Activated CD8-positive, alpha-beta memory T cell treated with anti-CD3 and anti-CD28 coated beads, Interleukin-2, amount 10 ng/mL, durations not matched to agents 7 days and 5 days (primary cell): ENCODE measurements around the gene TMCO4. TPM values are rescaled to one million over a fixed set of nuclear protein-coding genes. Genes with fewer than 3 reads are reported as not detected.

Experiments used
- ATAC-seq: fragments of 150-1000 bp; cut with Tn5 transposase; one replicate; pipeline ENCODE4 v1.10.0; 2021; ENCODE audit warnings: moderate library complexity
- CTCF ChIA-PET: fragments of 350-600 bp; sonication (Branson Sonifier 250); formaldehyde crosslinking; loops from one replicate; lab custom pipeline; 2021; ENCODE audit warnings: antibody characterized with exemption; lab: Charles Lee
- DNase-seq: peaks from one replicate; pipeline ENCODE4 v3.0.0-alpha.2; 2020
- H3K27ac Mint-ChIP-seq: one replicate; pipeline ENCODE4 v1.8.0; 2021; ENCODE audit warnings: mild to moderate bottlenecking, mixed read lengths
- H3K27me3 Mint-ChIP-seq: one replicate; pipeline ENCODE4 v1.8.0; 2021; ENCODE audit warnings: mixed read lengths
- H3K36me3 Mint-ChIP-seq: one replicate; pipeline ENCODE4 v1.8.0; 2021; ENCODE audit warnings: mild to moderate bottlenecking, mixed read lengths
- H3K4me1 Mint-ChIP-seq: one replicate; pipeline ENCODE4 v1.8.0; 2021; ENCODE audit warnings: mixed read lengths
- H3K4me3 Mint-ChIP-seq: one replicate; pipeline ENCODE4 v1.8.0; 2021; ENCODE audit warnings: mild to moderate bottlenecking, moderate library complexity, mixed read lengths
- H3K9me3 Mint-ChIP-seq: one replicate; pipeline ENCODE4 v1.8.0; 2022; ENCODE audit warnings: low read depth, mixed read lengths
- total RNA-seq, 2 experiments: library from RNA; stranded (reverse); gene quantifications; one replicate each; pipeline ENCODE4 v1.2.3, GENCODE V29; 2021

The TMCO4 gene
- total RNA-seq, 2 experiments from 2014 or later: 18.4 to 18.6 TPM

DNA sequence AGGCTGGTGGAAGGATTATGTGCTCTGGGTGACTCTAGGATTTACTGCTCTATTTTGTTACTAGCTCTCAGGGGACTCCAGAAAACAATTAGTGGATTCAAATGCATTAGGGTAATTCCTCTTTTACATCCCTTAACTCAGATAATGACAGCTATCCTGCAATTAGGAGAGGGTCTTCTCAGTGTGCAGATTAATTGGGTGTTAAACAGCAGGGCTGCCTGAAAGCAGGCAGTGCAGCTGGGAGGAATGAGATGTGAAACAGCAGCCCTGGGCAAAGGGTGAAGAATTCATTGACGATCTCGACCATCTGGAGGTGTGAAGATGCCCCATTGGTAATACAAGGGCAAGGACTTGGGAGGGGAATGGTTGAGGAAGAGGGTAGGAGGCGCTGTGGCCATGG lies 68.9 kb downstream of the TMCO4 start:
- Mint-ChIP-seq H3K4me3 (no peak overlapping the region), H3K27me3 (no peaks in the 10 kb centered on the region), H3K36me3 (peaks cover 19% of the 10 kb centered on the region), H3K27ac (no peak overlapping the region), H3K4me1 (no peaks in the 10 kb centered on the region), H3K9me3 (no peaks in the 10 kb centered on the region)
- DNase-seq (no peak), ATAC-seq (no peak)
- CTCF ChIA-PET: interaction anchor here (0.6 kb wide), 1 partner anchor 482 kb away, joined by 3 read pairs; no protein-coding TSS in a partner anchor

DNA sequence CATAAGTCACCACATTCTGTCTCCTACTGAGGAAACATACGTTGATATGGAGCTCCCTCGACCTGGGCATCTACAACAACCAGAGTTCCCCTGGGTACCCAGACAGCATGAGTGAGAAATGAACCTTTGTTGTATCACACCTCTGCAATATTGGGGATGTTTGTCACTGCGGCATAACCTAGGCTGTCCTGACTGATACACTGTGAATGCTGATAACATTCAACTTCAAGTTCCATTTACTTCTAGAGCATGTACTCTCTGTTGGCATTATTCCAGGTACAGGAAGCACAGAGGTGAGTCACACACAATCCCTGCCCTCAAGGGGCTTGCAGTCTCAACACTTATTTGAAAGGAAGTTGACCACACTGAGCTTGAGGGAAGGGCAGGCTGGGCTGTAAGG lies 69.5 kb downstream of the TMCO4 start:
- H3K27ac Mint-ChIP-seq: no peak overlapping the region
- H3K36me3 Mint-ChIP-seq: peaks cover 19% of the 10 kb centered on the region
- CTCF ChIA-PET: interaction anchor here (1.0 kb wide), 1 partner anchor 15 kb away, joined by 4 read pairs; no protein-coding TSS in a partner anchor
- H3K4me3 Mint-ChIP-seq: no peak overlapping the region
- H3K4me1 Mint-ChIP-seq: no peaks in the 10 kb centered on the region
- DNase-seq (no peak), ATAC-seq (no peak)
- no peaks in the 10 kb centered on the region for H3K27me3 Mint-ChIP-seq
- no peaks in the 10 kb centered on the region for H3K9me3 Mint-ChIP-seq

DNA sequence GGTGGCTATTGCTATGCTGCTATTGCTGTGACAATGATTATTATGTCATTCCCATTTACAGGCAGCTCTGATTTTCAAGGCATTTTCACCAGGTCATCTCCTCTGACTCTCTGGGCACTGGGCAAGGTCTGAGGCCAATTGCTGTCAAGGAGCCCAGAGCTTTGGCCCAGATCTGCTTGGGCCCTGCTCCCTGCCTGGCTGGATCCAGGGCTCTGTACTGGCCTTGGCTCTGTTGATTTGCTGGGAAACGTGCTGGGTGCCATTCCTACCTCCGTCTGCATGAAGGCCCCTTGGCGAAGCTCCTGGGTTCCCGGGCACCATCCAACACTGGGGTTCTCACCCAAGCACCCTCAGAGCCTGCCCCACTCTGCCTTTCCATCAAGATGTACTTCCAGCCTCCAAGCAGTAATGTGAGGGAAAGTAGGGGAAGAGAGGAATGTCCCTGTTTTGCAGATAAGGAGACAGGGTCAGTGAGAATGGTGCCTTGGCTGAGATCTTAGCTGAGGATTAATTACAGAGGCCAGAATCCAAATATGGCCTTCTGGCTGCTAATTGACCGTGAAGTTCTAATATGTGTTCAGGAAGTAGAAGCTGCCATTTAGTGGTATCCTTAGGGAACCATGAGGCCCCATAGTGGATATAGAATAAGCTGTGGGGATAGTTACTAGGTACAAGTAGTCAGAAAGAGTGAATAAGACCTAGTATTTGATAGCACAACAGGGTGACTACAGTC lies 71.1 kb downstream of the TMCO4 start:
- H3K27me3 Mint-ChIP-seq: no peaks in the 10 kb centered on the region
- CTCF ChIA-PET: interaction anchor here (1.1 kb wide), 1 partner anchor 13 kb away, joined by 5 read pairs; no protein-coding TSS in a partner anchor
- no peaks in the 10 kb centered on the region for H3K9me3 Mint-ChIP-seq
- no peak overlapping the region for H3K4me3 Mint-ChIP-seq
- H3K27ac Mint-ChIP-seq: no peak overlapping the region
- peaks cover 19% of the 10 kb centered on the region for H3K36me3 Mint-ChIP-seq
- no peaks in the 10 kb centered on the region for H3K4me1 Mint-ChIP-seq
- DNase-seq: no peak
- no peak for ATAC-seq

DNA sequence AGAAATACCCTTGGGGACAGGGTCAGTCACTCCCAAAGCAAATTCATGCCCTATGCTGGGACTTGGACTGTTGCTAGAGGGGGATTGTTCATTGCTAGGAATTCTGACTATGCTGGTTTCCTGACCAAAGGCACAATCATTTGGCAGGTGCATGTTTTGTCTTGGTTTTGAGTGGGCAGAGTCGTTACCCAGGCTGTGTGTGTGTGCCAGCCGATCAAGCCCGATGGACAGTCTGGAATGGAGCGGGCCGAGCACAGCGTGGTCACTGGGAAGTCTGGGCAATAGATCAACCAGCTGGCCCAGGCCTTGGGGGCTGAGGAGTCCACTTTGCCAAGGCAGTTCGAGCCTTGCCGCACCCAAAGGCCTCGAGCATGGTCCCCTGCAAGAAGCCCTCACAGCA lies 74.1 kb downstream of the TMCO4 start:
- no peak for ATAC-seq
- Mint-ChIP-seq H3K9me3 (no peaks in the 10 kb centered on the region), H3K4me3 (no peak overlapping the region), H3K27me3 (no peaks in the 10 kb centered on the region), H3K4me1 (no peaks in the 10 kb centered on the region), H3K27ac (no peak overlapping the region), H3K36me3 (peaks cover 11% of the 10 kb centered on the region)
- CTCF ChIA-PET: no interaction called here
- DNase-seq: no peak

DNA sequence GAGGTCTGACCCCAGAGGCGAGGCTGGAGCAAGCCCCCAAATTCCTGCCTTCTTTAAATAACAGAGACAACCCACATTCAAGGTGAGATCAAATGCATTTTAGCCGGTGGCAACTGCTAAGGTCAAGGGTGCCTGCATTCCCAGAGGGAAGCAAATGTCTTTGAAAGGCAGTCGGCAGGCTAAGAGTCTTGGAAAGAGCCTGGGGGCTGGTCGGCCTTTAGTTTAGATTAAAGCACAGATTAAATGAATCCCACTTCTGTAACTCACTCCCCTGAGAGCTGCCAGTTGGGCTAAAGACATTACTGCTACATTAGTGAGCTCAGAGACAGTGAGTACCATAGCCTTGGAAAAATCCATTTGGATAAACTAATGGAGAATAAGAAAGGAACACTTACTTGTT lies 75.8 kb downstream of the TMCO4 start:
- Mint-ChIP-seq H3K4me1 (no peaks in the 10 kb centered on the region), H3K36me3 (peaks cover 4% of the 10 kb centered on the region), H3K4me3 (no peak overlapping the region), H3K27ac (no peak overlapping the region), H3K9me3 (no peaks in the 10 kb centered on the region), H3K27me3 (no peaks in the 10 kb centered on the region)
- DNase-seq: no peak
- CTCF ChIA-PET: interaction anchor here (1.5 kb wide), 1 partner anchor 8 kb away, joined by 5 read pairs; no protein-coding TSS in a partner anchor
- no peak for ATAC-seq

DNA sequence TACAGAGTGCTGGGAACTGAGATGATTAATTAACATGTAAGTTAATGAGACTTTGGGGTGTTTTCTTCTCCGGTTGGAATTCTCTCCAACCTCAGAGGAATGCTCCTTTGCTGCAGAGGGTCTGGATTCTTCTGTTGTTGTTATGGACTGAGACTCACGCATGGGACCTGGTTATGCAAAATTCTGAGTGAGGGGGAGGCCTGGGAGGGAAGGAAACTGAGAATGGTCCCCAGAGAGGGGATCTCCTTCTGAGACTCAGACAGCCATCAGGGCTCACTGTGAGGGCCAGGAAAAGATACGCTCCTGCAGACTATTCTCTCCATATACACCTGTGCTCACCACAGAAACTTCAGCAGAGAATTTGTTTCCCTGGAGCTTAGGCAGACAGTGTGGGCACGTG lies 78.7 kb downstream of the TMCO4 start:
- DNase-seq (no peak), ATAC-seq (no peak)
- H3K4me3 Mint-ChIP-seq: no peak overlapping the region
- no peaks in the 10 kb centered on the region for H3K27me3 Mint-ChIP-seq
- H3K27ac Mint-ChIP-seq: no peak overlapping the region
- no peaks in the 10 kb centered on the region for H3K9me3 Mint-ChIP-seq
- H3K4me1 Mint-ChIP-seq: no peaks in the 10 kb centered on the region
- CTCF ChIA-PET: no interaction called here
- H3K36me3 Mint-ChIP-seq: no peaks in the 10 kb centered on the region

DNA sequence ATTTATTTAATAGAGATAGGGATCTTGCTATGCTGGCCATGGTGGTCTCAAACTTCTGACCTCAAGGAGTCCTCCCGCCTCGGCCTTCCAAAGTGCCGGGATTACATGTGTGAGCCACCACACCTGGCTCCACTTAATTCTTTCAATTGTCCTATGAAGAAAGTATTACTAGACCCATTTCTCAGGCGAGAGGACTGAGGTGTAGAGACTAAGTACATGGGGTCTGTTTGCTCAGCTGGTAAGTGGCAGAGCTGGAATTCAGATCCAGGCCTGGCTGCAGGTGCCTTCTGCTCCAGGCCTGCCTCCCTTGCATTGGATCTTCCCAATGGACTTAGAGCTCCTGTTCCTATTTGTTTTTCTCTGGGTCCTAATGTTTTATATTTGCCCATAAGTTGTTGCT lies 79.5 kb downstream of the TMCO4 start:
- H3K27me3 Mint-ChIP-seq: no peaks in the 10 kb centered on the region
- no peak overlapping the region for H3K4me3 Mint-ChIP-seq
- no peaks in the 10 kb centered on the region for H3K9me3 Mint-ChIP-seq
- H3K36me3 Mint-ChIP-seq: peaks cover 1% of the 10 kb centered on the region
- ATAC-seq: no peak
- no peak for DNase-seq
- CTCF ChIA-PET: no interaction called here
- H3K4me1 Mint-ChIP-seq: peaks cover 4% of the 10 kb centered on the region
- no peak overlapping the region for H3K27ac Mint-ChIP-seq

DNA sequence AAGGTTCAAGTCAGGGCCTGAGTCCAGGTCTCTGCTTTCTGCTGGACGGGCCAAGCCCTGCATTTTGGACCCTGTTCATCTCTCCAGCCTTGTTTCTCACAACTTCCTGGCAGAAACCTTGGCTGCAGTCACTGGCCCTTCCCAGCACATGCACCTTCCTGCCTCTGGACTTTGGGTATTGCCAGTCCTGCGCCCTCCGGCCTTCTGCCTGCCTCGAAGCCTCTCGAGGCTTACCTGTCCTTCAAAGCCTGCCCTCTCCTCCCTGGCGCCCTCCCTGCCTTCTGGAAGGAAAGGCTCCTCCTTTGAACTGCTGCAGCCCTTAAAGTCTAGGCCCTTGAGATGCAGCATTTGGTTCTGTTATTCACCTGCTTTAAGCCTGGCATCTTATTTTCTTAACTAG lies 82.2 kb downstream of the TMCO4 start:
- CTCF ChIA-PET: interaction anchor here (3.1 to 3.8 kb wide), 2 partner anchors 13 to 56 kb away, joined by 9 to 20 read pairs; no protein-coding TSS in a partner anchor
- no peak for DNase-seq
- H3K27ac Mint-ChIP-seq: no peak overlapping the region
- no peaks in the 10 kb centered on the region for H3K27me3 Mint-ChIP-seq
- no peak for ATAC-seq
- H3K9me3 Mint-ChIP-seq: no peaks in the 10 kb centered on the region
- peaks cover 1% of the 10 kb centered on the region for H3K36me3 Mint-ChIP-seq
- H3K4me3 Mint-ChIP-seq: no peak overlapping the region
- peaks cover 9% of the 10 kb centered on the region for H3K4me1 Mint-ChIP-seq

DNA sequence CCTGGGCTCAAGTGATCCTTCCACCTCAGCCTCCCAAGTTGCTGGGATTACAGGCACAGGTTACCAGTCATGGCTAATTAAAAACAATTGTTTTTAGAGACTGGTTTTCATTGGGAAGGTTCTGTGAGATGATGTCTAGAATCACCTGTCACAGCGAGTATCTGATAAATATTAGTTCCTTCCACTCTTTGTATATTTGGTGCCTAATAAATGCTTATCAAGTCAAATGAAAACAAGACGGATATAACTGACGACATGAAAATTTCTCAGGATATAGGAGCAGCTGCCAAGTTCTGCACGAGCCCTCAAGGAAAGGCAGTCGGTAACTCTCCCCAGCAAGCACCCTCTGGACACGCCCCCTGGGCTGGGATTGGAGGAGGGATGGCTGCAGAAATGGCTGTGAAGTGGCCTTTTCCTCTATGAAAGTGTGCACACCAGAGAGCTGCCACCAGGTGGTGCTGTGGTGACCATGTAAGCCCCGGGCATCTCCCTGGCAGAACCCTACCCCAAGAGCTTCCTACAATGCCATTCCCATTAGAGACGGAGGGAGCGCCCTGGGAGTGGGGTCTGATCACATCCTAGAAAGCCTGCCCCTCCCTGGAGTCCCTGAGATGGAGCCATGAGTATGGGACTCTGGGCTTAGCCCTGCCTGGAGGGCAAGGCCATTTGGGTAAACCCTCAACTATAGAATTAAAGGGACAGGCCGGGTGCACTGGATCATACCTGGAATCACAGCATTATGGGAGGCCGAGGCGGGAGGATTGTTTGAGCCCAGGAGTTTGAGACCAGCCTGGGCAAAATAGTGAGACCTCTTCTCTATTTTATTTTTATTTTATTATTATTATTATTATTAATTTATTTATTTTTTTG lies 84.1 kb downstream of the TMCO4 start:
- Mint-ChIP-seq H3K4me3 (no peak overlapping the region), H3K27me3 (no peaks in the 10 kb centered on the region), H3K9me3 (no peaks in the 10 kb centered on the region), H3K36me3 (peaks cover 1% of the 10 kb centered on the region), H3K4me1 (peaks cover 22% of the 10 kb centered on the region), H3K27ac (no peak overlapping the region)
- CTCF ChIA-PET: interaction anchor here (0.6 to 3.8 kb wide), 17 partner anchors 9 to 611 kb away, joined by 3 to 26 read pairs (median 4); no protein-coding TSS in a partner anchor
- DNase-seq: peak; percentile 90
- ATAC-seq: peak; percentile 91

DNA sequence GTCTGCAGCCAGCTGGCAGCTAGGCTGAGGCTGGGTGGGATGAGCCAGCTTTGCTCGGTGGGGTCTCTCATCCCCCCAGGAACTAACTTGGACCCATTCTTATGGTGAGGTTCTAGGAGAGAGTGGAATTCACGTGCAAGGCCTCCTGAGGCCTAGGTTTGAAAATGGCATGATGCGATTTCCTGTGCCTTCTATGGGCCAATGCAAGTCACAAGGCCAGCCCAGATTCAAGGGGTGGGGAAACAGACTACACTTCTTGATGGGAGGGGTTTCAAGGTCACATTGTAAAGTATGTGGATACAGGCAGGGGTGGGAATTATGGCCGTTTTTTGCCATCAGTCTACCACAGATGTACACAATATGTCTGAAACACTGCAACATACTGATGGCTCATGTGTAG lies 86.8 kb downstream of the TMCO4 start:
- Mint-ChIP-seq H3K9me3 (no peaks in the 10 kb centered on the region), H3K27ac (no peak overlapping the region), H3K4me1 (peaks cover 29% of the 10 kb centered on the region), H3K4me3 (no peak overlapping the region), H3K36me3 (peaks cover 4% of the 10 kb centered on the region), H3K27me3 (no peaks in the 10 kb centered on the region)
- DNase-seq (no peak), ATAC-seq (no peak)
- CTCF ChIA-PET: no interaction called here

DNA sequence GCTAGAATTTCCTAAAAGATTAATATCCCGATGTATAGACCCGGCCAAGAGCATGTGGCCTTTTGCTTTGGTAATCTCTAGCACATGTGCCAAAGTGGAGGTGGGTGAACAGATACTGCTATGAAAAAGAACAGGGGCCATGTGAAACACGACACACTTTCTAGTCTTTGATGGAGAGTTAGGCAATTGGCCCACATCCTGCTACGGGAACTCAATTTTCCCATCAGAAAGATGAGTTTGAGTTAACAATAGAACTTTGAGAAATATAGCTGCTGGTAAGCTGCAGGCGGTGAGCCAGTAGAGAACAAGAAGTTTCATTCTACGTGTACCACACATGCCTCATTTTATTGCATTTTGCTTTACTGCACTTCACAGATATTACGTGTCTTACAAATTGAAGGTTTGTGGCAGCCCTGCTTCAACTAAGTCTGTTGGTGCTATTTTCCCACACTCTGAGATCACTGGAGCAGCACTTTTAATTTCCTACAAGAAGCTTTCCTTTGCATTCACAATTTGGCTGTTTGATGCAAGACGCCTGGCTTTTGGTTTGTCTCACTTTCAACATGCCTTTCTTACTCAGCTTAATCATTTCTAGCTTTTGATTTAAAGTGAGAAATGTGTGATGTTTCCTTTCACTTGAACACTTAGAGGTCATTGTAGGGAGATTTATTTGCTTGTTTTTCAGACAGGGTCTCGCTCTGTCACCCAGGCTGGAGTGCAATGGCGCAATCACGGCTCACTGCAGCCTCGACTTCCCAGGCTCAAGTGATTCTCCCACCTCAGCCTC lies 88.7 kb downstream of the TMCO4 start:
- H3K27ac Mint-ChIP-seq: peak overlapping the region; percentile 79

DNA sequence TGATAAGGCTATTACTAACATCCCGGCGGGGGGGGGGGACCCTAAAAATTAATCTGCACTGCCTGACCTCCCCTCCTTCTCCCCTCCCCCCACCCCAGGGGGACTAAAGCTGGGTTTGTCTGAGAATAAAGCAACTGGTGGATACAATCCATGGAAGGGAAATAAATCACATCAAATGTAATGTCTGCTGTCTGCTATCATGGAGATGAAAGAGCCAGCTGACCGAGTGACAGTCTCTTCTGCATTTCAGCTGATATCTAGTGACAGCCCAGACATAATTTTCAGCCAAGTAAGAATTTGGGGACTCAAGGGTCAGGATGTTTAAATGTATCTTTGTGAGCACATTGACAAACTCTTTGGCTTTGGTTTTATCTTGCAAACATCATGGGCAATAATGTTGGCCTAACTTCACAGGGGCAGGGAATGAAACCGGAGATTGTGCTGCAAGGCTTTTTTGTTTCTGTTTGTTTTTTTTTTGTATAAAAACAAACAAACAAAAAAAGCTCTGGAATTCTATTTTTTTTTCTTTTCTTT lies 90.4 kb downstream of the TMCO4 start:
- no peak overlapping the region for H3K27ac Mint-ChIP-seq
- H3K4me1 Mint-ChIP-seq: peaks cover 25% of the 10 kb centered on the region
- H3K36me3 Mint-ChIP-seq: peaks cover 4% of the 10 kb centered on the region
- no peaks in the 10 kb centered on the region for H3K9me3 Mint-ChIP-seq
- ATAC-seq: no peak
- DNase-seq: no peak
- CTCF ChIA-PET: interaction anchor here (3.0 kb wide), 1 partner anchor 48 kb away, joined by 19 read pairs; no protein-coding TSS in a partner anchor
- no peak overlapping the region for H3K4me3 Mint-ChIP-seq
- H3K27me3 Mint-ChIP-seq: no peaks in the 10 kb centered on the region

More for the DNA sequence above, 88.7 kb downstream of the TMCO4 start:
- Mint-ChIP-seq H3K36me3 (peaks cover 6% of the 10 kb centered on the region), H3K4me1 (peaks cover 29% of the 10 kb centered on the region), H3K27me3 (no peaks in the 10 kb centered on the region), H3K9me3 (no peaks in the 10 kb centered on the region), H3K4me3 (peak overlapping the region; percentile 34)
- CTCF ChIA-PET: interaction anchor here (0.8 to 3.0 kb wide), 5 partner anchors 7 to 171 kb away, joined by 3 to 19 read pairs (median 3); partner anchors contain the start of gene OTUD3
- peak; percentile 59 for ATAC-seq
- DNase-seq: peak; percentile 53
